GM10847 (cell line): Measurements from ENCODE around the gene PLXNB1.

Experiments used
- POLR2A ChIP-seq: IDR thresholded peaks from 2 replicates; pipeline ENCODE4 v1.6.1; 2011; ENCODE audit not compliant: insufficient read length; ENCODE audit errors: extremely low read depth

PLXNB1 gene

GRCh38 chr3:48439820-48440589, 10.1 kb upstream of the PLXNB1 start, which contains the start of the genes CCDC51 and TMA7:
Gene CCDC51, minus strand, starts transcription at chr3:48440119. Its CDS starts 4,991 bp downstream, at chr3:48435128.
Gene TMA7, plus strand, starts transcription at chr3:48440257. Its CDS starts 40 bp downstream, at chr3:48440297.
- TF ChIP-seq POLR2A = peak; percentile 85

GRCh38 chr3:48437812-48438211, 7.9 kb upstream of the PLXNB1 start:
- no peak for TF ChIP-seq POLR2A

GRCh38 chr3:48436855-48437254, 7.0 kb upstream of the PLXNB1 start:
- no peak for TF ChIP-seq POLR2A

GRCh38 chr3:48436477-48436787, 6.5 kb upstream of the PLXNB1 start:
- no peak for TF ChIP-seq POLR2A

GRCh38 chr3:48435774-48436476, 6.0 kb upstream of the PLXNB1 start:
- no peak for TF ChIP-seq POLR2A

- no peak for TF ChIP-seq POLR2A
Measured at GRCh38 chr3:48435223-48435595, 5.3 kb upstream of the PLXNB1 start.

GRCh38 chr3:48434591-48435222, 4.8 kb upstream of the PLXNB1 start:
- TF ChIP-seq POLR2A = no peak

GRCh38 chr3:48433472-48434118, 3.7 kb upstream of the PLXNB1 start:
- no peak for TF ChIP-seq POLR2A

- no peak for TF ChIP-seq POLR2A
Measured at GRCh38 chr3:48432411-48433371, 2.8 kb upstream of the PLXNB1 start.

GRCh38 chr3:48431224-48432029, 1.5 kb upstream of the PLXNB1 start:
- TF ChIP-seq POLR2A = no peak

GRCh38 chr3:48430708-48431101, 819 bp upstream of the PLXNB1 start:
- TF ChIP-seq POLR2A = no peak

- no peak for TF ChIP-seq POLR2A
Measured at GRCh38 chr3:48429317-48429959, 448 bp downstream of the PLXNB1 start.
